ENCODE results near the gene CORO1C.
A peak's percentile ranks its signal among the peaks of the same experiment; 100 is the strongest.

The CORO1C gene

DNA sequence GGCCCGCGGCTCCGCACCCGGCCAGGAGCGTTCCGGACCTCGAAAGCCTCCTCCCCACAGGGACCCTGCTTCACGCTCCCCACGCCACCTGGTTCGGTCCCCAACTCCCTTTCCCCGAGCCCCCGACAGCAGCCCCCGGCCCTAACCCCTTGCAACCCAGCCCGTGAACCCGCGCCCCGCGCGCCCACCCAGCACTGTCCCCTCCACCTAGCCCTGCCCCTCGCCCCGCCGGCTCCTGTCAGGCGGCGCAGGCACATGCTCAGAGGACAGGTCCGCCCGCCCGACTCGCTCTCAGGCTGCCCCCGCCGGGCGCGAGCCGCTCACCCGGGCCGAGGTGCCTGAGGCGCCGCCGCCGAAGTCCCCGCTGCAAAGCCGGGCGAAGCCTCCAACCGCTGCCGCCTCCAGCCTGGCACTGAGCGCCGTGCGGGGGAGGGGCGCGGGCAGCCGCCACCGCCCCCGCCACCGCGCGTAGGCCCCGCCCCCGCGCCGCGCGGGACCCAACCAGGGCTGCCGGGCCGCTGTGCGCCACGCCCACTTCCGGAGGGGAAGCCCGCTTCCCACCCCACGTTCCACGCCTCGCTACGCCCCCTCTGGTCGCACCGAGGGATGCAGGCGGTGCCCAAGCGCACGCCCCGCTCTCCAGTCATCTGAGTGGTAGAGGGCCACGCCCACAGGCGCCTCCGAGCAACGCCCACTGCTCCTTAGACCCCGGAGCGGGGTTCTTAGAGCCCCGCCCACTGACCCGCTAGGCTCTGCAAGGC is at the start of gene CORO1C:
Gene CORO1C (minus strand): TSS at position 414 of the 761 bp plus-strand sequence. CDS start 30,200 bp downstream, outside the sequence.
- TF ChIP-seq, protein P1, sequence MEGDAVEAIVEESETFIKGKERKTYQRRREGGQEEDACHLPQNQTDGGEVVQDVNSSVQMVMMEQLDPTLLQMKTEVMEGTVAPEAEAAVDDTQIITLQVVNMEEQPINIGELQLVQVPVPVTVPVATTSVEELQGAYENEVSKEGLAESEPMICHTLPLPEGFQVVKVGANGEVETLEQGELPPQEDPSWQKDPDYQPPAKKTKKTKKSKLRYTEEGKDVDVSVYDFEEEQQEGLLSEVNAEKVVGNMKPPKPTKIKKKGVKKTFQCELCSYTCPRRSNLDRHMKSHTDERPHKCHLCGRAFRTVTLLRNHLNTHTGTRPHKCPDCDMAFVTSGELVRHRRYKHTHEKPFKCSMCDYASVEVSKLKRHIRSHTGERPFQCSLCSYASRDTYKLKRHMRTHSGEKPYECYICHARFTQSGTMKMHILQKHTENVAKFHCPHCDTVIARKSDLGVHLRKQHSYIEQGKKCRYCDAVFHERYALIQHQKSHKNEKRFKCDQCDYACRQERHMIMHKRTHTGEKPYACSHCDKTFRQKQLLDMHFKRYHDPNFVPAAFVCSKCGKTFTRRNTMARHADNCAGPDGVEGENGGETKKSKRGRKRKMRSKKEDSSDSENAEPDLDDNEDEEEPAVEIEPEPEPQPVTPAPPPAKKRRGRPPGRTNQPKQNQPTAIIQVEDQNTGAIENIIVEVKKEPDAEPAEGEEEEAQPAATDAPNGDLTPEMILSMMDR (IDR thresholded peaks at IDR 0.05; ENCODE audit: low read depth, low read length) = peak; percentile 88
- Histone ChIP-seq H3K4me3 (ENCODE audit: low read depth, low read length) (peak within 1 kb of the TSS; percentile 92), H3K27me3 (ENCODE audit: insufficient read depth, low read depth, severe bottlenecking) (no peaks in the 10 kb centered on the region), H3K27ac (peak within 1 kb of the TSS; percentile 84), H3K36me3 (no peaks in the 10 kb centered on the region), H3K9me3 (ENCODE audit: severe bottlenecking) (no peaks in the 10 kb centered on the region)
- DNase-seq = peak; percentile 97

DNA sequence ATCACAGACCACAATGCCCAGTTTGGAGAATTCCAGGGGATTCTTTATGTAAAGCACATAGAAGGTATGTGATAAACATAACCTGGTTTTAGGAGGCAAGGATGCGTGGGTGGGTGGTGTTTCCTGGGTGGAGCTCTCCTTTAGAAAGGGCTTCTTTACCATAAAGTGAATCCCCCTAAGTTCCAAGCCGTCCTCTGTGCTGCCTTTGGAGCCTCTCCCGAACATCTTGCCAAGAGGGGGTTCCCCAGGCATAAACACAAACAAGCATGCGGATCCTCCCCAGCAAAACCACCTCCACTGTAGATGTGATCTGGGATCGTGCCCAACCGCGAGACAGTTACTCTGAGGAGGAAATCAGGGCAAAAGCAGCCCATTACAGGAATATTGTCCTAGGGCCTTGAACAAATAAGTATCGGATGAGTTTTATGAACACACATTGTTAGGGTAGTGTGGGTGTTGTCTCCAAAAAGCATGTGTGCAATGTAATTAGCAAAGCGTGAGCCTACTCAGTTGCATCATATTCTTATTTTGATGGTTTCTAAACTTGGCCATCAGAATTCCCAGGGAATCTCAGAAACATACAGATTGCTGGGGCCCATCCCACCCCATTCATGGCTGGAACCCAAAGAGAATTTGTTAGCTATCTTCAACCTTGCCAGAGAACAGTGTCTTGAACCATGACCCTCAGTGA is 48.8 kb upstream of the CORO1C start:
- TF ChIP-seq, protein P1 (IDR thresholded peaks at IDR 0.05; ENCODE audit: low read depth, low read length) = no peak
- Histone ChIP-seq H3K9me3 (ENCODE audit: severe bottlenecking) (no peaks in the 10 kb centered on the region), H3K27me3 (ENCODE audit: insufficient read depth, low read depth, severe bottlenecking) (no peaks in the 10 kb centered on the region), H3K4me3 (ENCODE audit: low read depth, low read length) (no peak overlapping the region), H3K27ac (no peak overlapping the region), H3K36me3 (peaks cover 21% of the 10 kb centered on the region)
- no peak for DNase-seq

DNA sequence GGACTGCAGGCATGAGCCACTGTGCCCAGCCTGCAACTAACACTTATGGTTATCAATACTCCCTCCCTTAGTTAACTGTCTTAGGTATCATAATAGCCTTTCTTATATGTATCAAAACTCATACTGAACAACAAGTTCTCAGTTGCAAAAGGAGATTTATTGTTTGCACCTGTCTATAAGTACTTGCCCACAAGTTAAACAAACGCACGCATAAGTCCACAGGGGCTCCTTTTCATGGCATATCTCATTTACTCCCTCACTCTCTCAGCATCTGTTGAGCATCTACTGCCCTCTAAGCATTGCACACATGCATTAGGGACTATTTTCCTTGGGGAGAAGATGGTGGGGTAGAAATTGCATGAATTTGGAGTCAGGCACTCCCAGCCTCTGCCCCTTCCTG is 46.7 kb upstream of the CORO1C start:
- no peaks in the 10 kb centered on the region for H3K27me3 ChIP-seq (ENCODE audit: insufficient read depth, low read depth, severe bottlenecking)
- H3K36me3 ChIP-seq = peaks cover 3% of the 10 kb centered on the region
- no peaks in the 10 kb centered on the region for H3K9me3 ChIP-seq (ENCODE audit: severe bottlenecking)
- no peak for DNase-seq
- H3K27ac ChIP-seq = no peak overlapping the region
- TF ChIP-seq, protein P1 (IDR thresholded peaks at IDR 0.05; ENCODE audit: low read depth, low read length) = no peak
- H3K4me3 ChIP-seq (ENCODE audit: low read depth, low read length) = no peak overlapping the region

DNA sequence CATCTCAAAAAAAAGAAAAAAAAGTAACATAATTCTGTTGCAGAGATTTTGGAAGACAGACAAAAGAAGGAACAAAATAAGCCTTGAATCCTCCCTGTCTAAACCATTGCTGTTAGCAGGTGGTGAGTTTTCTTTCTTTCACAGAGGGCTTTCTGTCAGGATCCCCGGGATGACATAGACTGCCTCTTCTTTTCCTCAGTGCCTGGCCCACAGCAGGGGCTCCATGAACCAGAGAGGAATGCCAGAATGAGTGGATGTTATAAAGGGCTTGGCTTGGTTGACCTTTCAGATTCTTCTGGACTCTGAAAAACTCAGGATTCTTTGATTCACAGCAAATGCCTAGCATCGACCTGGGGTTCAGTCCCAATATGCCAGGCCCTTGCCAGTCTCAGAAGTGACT is 45.8 kb upstream of the CORO1C start:
- Histone ChIP-seq H3K27me3 (ENCODE audit: insufficient read depth, low read depth, severe bottlenecking) (no peaks in the 10 kb centered on the region), H3K4me3 (ENCODE audit: low read depth, low read length) (no peak overlapping the region), H3K27ac (no peak overlapping the region), H3K9me3 (ENCODE audit: severe bottlenecking) (no peaks in the 10 kb centered on the region), H3K36me3 (no peaks in the 10 kb centered on the region)
- TF ChIP-seq, protein P1 (IDR thresholded peaks at IDR 0.05; ENCODE audit: low read depth, low read length) = no peak
- no peak for DNase-seq

DNA sequence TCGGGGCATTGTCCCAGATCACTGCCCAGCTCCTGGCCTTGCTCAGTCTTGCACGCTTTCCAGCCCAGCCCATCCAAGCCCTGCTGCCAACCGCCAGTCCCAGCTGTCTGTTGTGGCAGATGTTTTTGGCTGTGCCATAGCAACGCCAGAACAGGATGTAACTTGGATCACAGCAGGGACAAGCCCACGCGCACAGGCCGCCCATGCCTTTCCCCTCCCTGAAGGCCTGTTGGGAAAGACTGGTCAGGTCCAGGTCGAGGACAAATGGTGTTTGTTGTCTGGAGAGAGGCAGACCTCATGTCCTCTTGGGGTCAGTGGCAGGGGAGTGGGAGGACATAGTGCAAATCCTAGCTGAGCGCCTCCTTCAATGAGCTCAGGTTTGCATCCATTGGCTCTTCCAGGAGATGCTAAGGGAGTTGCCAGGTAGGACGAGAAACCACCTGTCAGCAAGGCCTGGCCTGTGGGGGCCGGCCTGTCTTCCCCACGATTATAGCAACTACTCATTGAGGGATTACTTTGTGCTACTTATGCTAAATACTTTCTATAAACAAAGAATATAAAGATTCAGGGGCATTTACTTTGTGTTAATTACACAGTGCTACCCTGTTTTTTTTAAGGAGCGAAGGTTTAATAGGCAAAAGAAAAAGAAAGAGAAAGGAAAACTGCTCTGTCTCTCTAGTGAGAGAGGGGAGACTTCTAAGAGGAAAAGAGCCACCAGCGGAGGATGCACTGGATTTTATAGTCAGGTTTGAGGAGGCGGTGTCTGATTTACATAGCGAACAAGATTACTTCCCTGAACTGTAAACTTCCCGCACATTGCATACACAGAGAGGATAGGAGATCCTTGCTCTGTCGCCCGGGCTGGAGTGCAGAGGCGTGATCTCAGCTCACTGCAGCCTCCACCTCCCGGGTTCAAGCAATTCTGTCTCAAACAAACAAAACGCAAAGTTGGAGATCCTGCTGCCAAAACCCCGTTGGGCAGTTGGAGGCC is 42.8 kb upstream of the CORO1C start:
- H3K36me3 ChIP-seq = no peaks in the 10 kb centered on the region
- peak; percentile 17 for DNase-seq
- H3K27ac ChIP-seq = no peak overlapping the region

More for the DNA sequence above, 42.8 kb upstream of the CORO1C start:
- no peaks in the 10 kb centered on the region for H3K9me3 ChIP-seq (ENCODE audit: severe bottlenecking)
- no peaks in the 10 kb centered on the region for H3K27me3 ChIP-seq (ENCODE audit: insufficient read depth, low read depth, severe bottlenecking)
- TF ChIP-seq, protein P1 (IDR thresholded peaks at IDR 0.05; ENCODE audit: low read depth, low read length) = no peak
- H3K4me3 ChIP-seq (ENCODE audit: low read depth, low read length) = no peak overlapping the region

Measured in WERI-Rb-1 (cell line).